GM18870 (cell line): Measurements from ENCODE around the gene TCF12.

Source experiments
- ATAC-seq: cut with Tn5 transposase; IDR thresholded peaks from one replicate; pipeline ENCODE4 v1.9.1; 2021; ENCODE audit warnings: moderate library complexity; ENCODE audit not compliant: unreplicated experiment

The TCF12 gene

GRCh38 chr15:57235873-57236272 is 317.4 kb downstream of the TCF12 start:
- no peak for ATAC-seq

- ATAC-seq = no peak
These were observed 318.3 kb downstream of the TCF12 start for GRCh38 chr15:57236561-57237300.

- ATAC-seq = no peak
These were observed 318.8 kb downstream of the TCF12 start for GRCh38 chr15:57237301-57237642.

GRCh38 chr15:57237676-57238075 is 319.2 kb downstream of the TCF12 start:
- no peak for ATAC-seq

GRCh38 chr15:57245130-57245529 is 326.7 kb downstream of the TCF12 start:
- ATAC-seq = no peak

GRCh38 chr15:57245714-57246113 is 327.3 kb downstream of the TCF12 start:
- ATAC-seq = no peak

- no peak for ATAC-seq
These were observed 329.6 kb downstream of the TCF12 start for GRCh38 chr15:57248074-57248473.

GRCh38 chr15:57251308-57251707 is 332.9 kb downstream of the TCF12 start:
- no peak for ATAC-seq

- ATAC-seq = no peak
These were observed 333.5 kb downstream of the TCF12 start for GRCh38 chr15:57251941-57252340.

GRCh38 chr15:57253082-57253481 is 334.6 kb downstream of the TCF12 start:
- ATAC-seq = no peak

- no peak for ATAC-seq
These were observed 335.1 kb downstream of the TCF12 start for GRCh38 chr15:57253500-57253899.

GRCh38 chr15:57255751-57256341 is 337.4 kb downstream of the TCF12 start:
- ATAC-seq = no peak

- ATAC-seq = no peak
These were observed 338.5 kb downstream of the TCF12 start for GRCh38 chr15:57256939-57257338.

- ATAC-seq = no peak
These were observed 341.2 kb downstream of the TCF12 start for GRCh38 chr15:57259568-57260040.

- ATAC-seq = no peak
These were observed 345.1 kb downstream of the TCF12 start for GRCh38 chr15:57263520-57263919.

- no peak for ATAC-seq
These were observed 354.4 kb downstream of the TCF12 start for GRCh38 chr15:57272771-57273357.

- no peak for ATAC-seq
These were observed 355.0 kb downstream of the TCF12 start for GRCh38 chr15:57273402-57273801.

- ATAC-seq = no peak
These were observed 360.0 kb downstream of the TCF12 start for GRCh38 chr15:57278439-57278838.

- no peak for ATAC-seq
These were observed 362.0 kb downstream of the TCF12 start for GRCh38 chr15:57280464-57280863.

- peak; percentile 42 for ATAC-seq
These were observed 362.9 kb downstream of the TCF12 start for GRCh38 chr15:57281321-57281720.

- no peak for ATAC-seq
These were observed 364.2 kb downstream of the TCF12 start for GRCh38 chr15:57282686-57283085.

GRCh38 chr15:57283774-57284503 is 365.5 kb downstream of the TCF12 start:
- no peak for ATAC-seq
